ENCODE measurements around the gene RHNO1. TPM values are rescaled to one million over a fixed set of nuclear protein-coding genes. Genes with fewer than 3 reads are reported as not detected.

RHNO1 gene
- total RNA-seq, 3 donors from 2014 or later: 8.7 to 20.1 (median 15.5) TPM

GRCh38 chr12:2876431-2877046 is 484 bp upstream of the RHNO1 start:
- H3K4me3 ChIP-seq: peak overlapping the region; percentile 66
- no peak for DNase-seq

GRCh38 chr12:2877953-2878732 is 1.1 kb downstream of the RHNO1 start:
- Histone ChIP-seq H3K4me1 (ENCODE audit: low read depth) (peaks cover 8% of the 10 kb centered on the region), H3K9me3 (no peaks in the 10 kb centered on the region), H3K4me3 (no peak overlapping the region), H3K36me3 (ENCODE audit: low read depth) (no peaks in the 10 kb centered on the region)
- intact Hi-C loops (cut with DNase I, micrococcal nuclease): no loop called here
- no peak for TF ChIP-seq CTCF (IDR thresholded peaks at IDR 0.05)
- no peak for ATAC-seq
- DNase-seq: no peak

More at GRCh38 chr12:2876431-2877046, 484 bp upstream of the RHNO1 start:
- Histone ChIP-seq H3K36me3 (ENCODE audit: low read depth) (no peaks in the 10 kb centered on the region), H3K4me1 (ENCODE audit: low read depth) (peaks cover 8% of the 10 kb centered on the region), H3K9me3 (no peaks in the 10 kb centered on the region)
- peak; percentile 74 for ATAC-seq
- TF ChIP-seq CTCF (IDR thresholded peaks at IDR 0.05): no peak
- intact Hi-C loops (cut with DNase I, micrococcal nuclease): no loop called here

- Histone ChIP-seq H3K4me3 (no peak overlapping the region), H3K36me3 (ENCODE audit: low read depth) (no peaks in the 10 kb centered on the region), H3K9me3 (no peaks in the 10 kb centered on the region), H3K4me1 (ENCODE audit: low read depth) (peaks cover 8% of the 10 kb centered on the region)
- DNase-seq (no peak), ATAC-seq (no peak)
- intact Hi-C loops (cut with DNase I, micrococcal nuclease): no loop called here
- no peak for TF ChIP-seq CTCF (IDR thresholded peaks at IDR 0.05)
Observed at GRCh38 chr12:2879853-2880252, 2.8 kb downstream of the RHNO1 start.

- Histone ChIP-seq H3K9me3 (no peaks in the 10 kb centered on the region), H3K36me3 (ENCODE audit: low read depth) (no peaks in the 10 kb centered on the region), H3K4me3 (no peak overlapping the region), H3K4me1 (ENCODE audit: low read depth) (no peaks in the 10 kb centered on the region)
- ATAC-seq (no peak), DNase-seq (no peak)
- intact Hi-C loops (cut with DNase I, micrococcal nuclease): no loop called here
- TF ChIP-seq CTCF (IDR thresholded peaks at IDR 0.05): no peak
Observed at GRCh38 chr12:2884810-2885209, 7.8 kb downstream of the RHNO1 start.

- Histone ChIP-seq H3K9me3 (no peaks in the 10 kb centered on the region), H3K4me1 (ENCODE audit: low read depth) (no peaks in the 10 kb centered on the region), H3K36me3 (ENCODE audit: low read depth) (no peaks in the 10 kb centered on the region), H3K4me3 (no peak overlapping the region)
- ATAC-seq (no peak), DNase-seq (no peak)
- TF ChIP-seq CTCF (IDR thresholded peaks at IDR 0.05): no peak
- intact Hi-C loops (cut with DNase I, micrococcal nuclease): no loop called here
Observed at GRCh38 chr12:2886768-2887450, 9.9 kb downstream of the RHNO1 start.

Data from mucosa of descending colon (tissue), 3 donors.